DOHH2 (cell line): ENCODE measurements around the gene ZBTB5.

Source experiments
- CTCF ChIP-seq: fragments of 200-600 bp; sonication (generic); IDR thresholded peaks from one replicate; pipeline ENCODE4 v1.5.1; 2014; ENCODE audit warnings: antibody characterized with exemption, mild to moderate bottlenecking, low read depth, low read length; ENCODE audit not compliant: poor library complexity, severe bottlenecking
- EZH2phosphoT487 ChIP-seq: fragments of 200-600 bp; sonication (generic); IDR thresholded peaks from 2 replicates; pipeline ENCODE4 v1.6.1; 2017; ENCODE audit warnings: borderline replicate concordance, mild to moderate bottlenecking, antibody characterized with exemption, low read length, moderate library complexity, mixed read lengths

DNA sequence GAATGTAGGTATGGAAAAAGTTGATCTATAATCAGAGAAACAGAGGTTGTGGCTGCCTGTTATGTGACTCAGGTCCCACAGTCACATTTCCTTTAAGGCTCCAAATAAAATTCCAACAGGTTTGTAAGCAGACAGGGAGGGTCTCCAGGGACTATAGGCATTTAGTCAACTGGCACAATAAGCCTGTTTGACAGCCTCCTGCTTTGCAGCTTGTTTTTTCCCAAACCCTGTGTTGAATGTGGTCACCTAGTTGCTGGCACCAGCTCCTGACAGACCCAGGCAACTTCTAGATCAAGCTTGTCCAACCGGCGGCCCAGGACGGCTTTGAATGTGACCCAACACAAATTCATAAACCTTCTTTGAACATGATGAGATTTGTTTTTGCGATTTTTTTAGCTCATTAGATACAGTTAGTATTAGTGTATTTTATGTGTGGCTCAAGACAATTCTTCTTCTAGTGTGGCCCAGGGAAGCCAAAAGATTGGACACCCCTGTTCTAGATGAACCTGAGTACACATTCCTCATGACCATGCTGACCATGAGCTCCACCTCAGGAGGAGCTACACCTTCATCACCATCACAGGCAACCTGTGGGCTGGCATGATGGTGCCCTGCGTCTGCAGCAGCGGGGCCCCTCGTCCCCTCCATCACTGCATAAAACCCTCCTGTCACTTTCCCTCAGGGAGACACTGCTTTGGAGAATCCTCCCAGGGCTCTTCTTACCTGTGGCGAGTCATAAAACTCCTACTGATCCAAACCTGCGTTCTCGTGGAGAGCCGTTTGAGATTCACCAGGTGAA lies 58.4 kb downstream of the ZBTB5 start:
- TF ChIP-seq CTCF (no peak), EZH2phosphoT487 (no peak)
